HepG2 (cell line): ENCODE data around the gene ADM5. TPM values are rescaled to one million over a fixed set of nuclear protein-coding genes. Genes with fewer than 3 reads are reported as not detected.

ENCODE experiments used
- ATF7-NPFF ChIP-seq: sonication (generic); formaldehyde crosslinking; IDR thresholded peaks from 2 replicates; pipeline ENCODE4 v1.8.1; 2023; ENCODE audit warnings: mild to moderate bottlenecking, low read depth, missing genetic modification reagents, moderate library complexity
- BORCS8-MEF2B ChIP-seq: sonication (generic); formaldehyde crosslinking; IDR thresholded peaks from 2 replicates; pipeline ENCODE4 v1.8.0; 2022; ENCODE audit warnings: mild to moderate bottlenecking, missing genetic modification reagents
- BRD4 ChIP-seq: sonication (generic); formaldehyde crosslinking; IDR thresholded peaks from 2 replicates; pipeline ENCODE4 v1.4.0; 2020; ENCODE audit warnings: missing genetic modification reagents
- HOXA3 ChIP-seq: sonication (generic); formaldehyde crosslinking; IDR thresholded peaks from 2 replicates; pipeline ENCODE4 v1.5.0; 2020; ENCODE audit warnings: missing genetic modification reagents
- MED1 ChIP-seq: sonication (generic); formaldehyde crosslinking; IDR thresholded peaks from 2 replicates; pipeline ENCODE4 v1.4.0; 2020; ENCODE audit warnings: missing genetic modification reagents
- NFATC3 ChIP-seq: sonication (generic); formaldehyde crosslinking; IDR thresholded peaks from 2 replicates; pipeline ENCODE4 v1.5.1; 2020; ENCODE audit warnings: mild to moderate bottlenecking, missing genetic modification reagents
- NR2C2 ChIP-seq: sonication (generic); formaldehyde crosslinking; IDR thresholded peaks from 2 replicates; pipeline ENCODE4 v1.4.0; 2020; ENCODE audit warnings: missing genetic modification reagents, mild to moderate bottlenecking, moderate library complexity, borderline replicate concordance
- NRL ChIP-seq: sonication (generic); formaldehyde crosslinking; IDR thresholded peaks from 2 replicates; pipeline ENCODE4 v1.5.0; 2020; ENCODE audit warnings: missing genetic modification reagents, mild to moderate bottlenecking, moderate library complexity, borderline replicate concordance
- PBX3 ChIP-seq: sonication (generic); formaldehyde crosslinking; IDR thresholded peaks from 2 replicates; pipeline ENCODE4 v1.8.1; 2023; ENCODE audit warnings: missing genetic modification reagents, inconsistent platforms, borderline replicate concordance
- PRMT3 ChIP-seq: sonication (generic); formaldehyde crosslinking; IDR thresholded peaks from 2 replicates; pipeline ENCODE4 v1.8.1; 2022; ENCODE audit warnings: low read depth, mild to moderate bottlenecking, moderate library complexity, missing genetic modification reagents, borderline replicate concordance
- SOX6 ChIP-seq, 2 experiments: fragments of 450-650 bp in 1 of 2; sonication (generic) in 1 of 2; formaldehyde crosslinking in 1 of 2; IDR thresholded peaks; 2 replicates each; pipeline versions ENCODE4 v1.4.0 to v1.6.1; 2017 to 2020; ENCODE audit warnings: antibody characterized with exemption in 1 of 2, mild to moderate bottlenecking in 1 of 2, missing genetic modification reagents in 1 of 2
- SP1 ChIP-seq, 2 experiments: fragments of 450-650 bp in 1 of 2; sonication (generic) in 1 of 2; formaldehyde crosslinking in 1 of 2; IDR thresholded peaks; 2 replicates each; pipeline versions ENCODE4 v1.4.0 to v1.6.1; 2016 to 2020; ENCODE audit warnings: missing genetic modification reagents in 1 of 2
- SPEN ChIP-seq: sonication (generic); formaldehyde crosslinking; IDR thresholded peaks from 2 replicates; pipeline ENCODE4 v1.5.1; 2020; ENCODE audit warnings: low read depth, mild to moderate bottlenecking, missing genetic modification reagents
- TFDP1 ChIP-seq: IDR thresholded peaks from 2 replicates; pipeline ENCODE4 v1.6.1; 2016; ENCODE audit warnings: missing compliant biosample characterization, missing genetic modification reagents, borderline replicate concordance
- THAP7 ChIP-seq: sonication (generic); formaldehyde crosslinking; IDR thresholded peaks from 2 replicates; pipeline ENCODE4 v1.8.1; 2023; ENCODE audit warnings: mild to moderate bottlenecking, missing genetic modification reagents
- ZBTB10 ChIP-seq: sonication (generic); formaldehyde crosslinking; IDR thresholded peaks from 2 replicates; pipeline ENCODE4 v1.4.0; 2020; ENCODE audit warnings: missing genetic modification reagents, borderline replicate concordance
- ZBTB34 ChIP-seq: sonication (generic); formaldehyde crosslinking; IDR thresholded peaks from 2 replicates; pipeline ENCODE4 v1.8.0; 2022; ENCODE audit warnings: mild to moderate bottlenecking, missing genetic modification reagents
- ZNF292 ChIP-seq: sonication (generic); formaldehyde crosslinking; IDR thresholded peaks from 2 replicates; pipeline ENCODE4 v1.8.1; 2022; ENCODE audit warnings: mild to moderate bottlenecking, low read depth, missing genetic modification reagents, borderline replicate concordance
- ZNF605 ChIP-seq: sonication (generic); formaldehyde crosslinking; IDR thresholded peaks from 2 replicates; pipeline ENCODE4 v1.8.0; 2022; ENCODE audit warnings: mild to moderate bottlenecking, missing genetic modification reagents
- ZNF616 ChIP-seq: sonication (generic); formaldehyde crosslinking; IDR thresholded peaks from 2 replicates; pipeline ENCODE4 v1.5.0; 2020; ENCODE audit warnings: low read depth, mild to moderate bottlenecking, missing genetic modification reagents
- ZNF780A ChIP-seq: sonication (generic); formaldehyde crosslinking; IDR thresholded peaks from 2 replicates; pipeline ENCODE4 v1.8.0; 2022; ENCODE audit warnings: mild to moderate bottlenecking, missing genetic modification reagents, moderate library complexity
- polyA plus RNA-seq, 8 experiments: library from polyadenylated mRNA; depleted of rRNA in 3 of 8; stranded (reverse) in 7 of 8; unstranded in 1 of 8; fragments of >200 nt; fragmentation: Illumina TruSeq in 4 of 8; extraction: Trizol in 4 of 8; gene quantifications; 2 replicates each; pipeline versions ENCODE4 v1.2.1 to v1.2.3, GENCODE V29; 2011 to 2016; ENCODE audit warnings: low read depth in 4 of 8, missing spikeins in 1 of 8, mixed read lengths in 1 of 8; ENCODE audit not compliant: insufficient read depth in 1 of 8
- total RNA-seq, 5 experiments: library from RNA; depleted of rRNA; stranded (reverse); fragments of >200 nt; fragmentation: Illumina TruSeq; extraction: Trizol; gene quantifications; 2 replicates each; pipeline ENCODE4 v1.2.3, GENCODE V29; 2016; ENCODE audit warnings: low read depth in 1 of 5

The ADM5 gene
- total and polyA plus RNA-seq, 2 of the 13 experiments (the other 11 are each of a cell fraction or from before 2014, with no cell fraction given): 2.7 to 4.1 TPM

- no peak; the same call in 1 of the 2 replicates for TF ChIP-seq ZBTB10 (CRISPR knock-in tag)
- peak; percentile 82; the same call in 1 of the 2 replicates for TF ChIP-seq HOXA3 (CRISPR knock-in tag)
- no peak; the same call in 1 of the 2 replicates for TF ChIP-seq ATF7-NPFF
- no peak for TF ChIP-seq ZBTB34 (CRISPR knock-in tag)
- peak; percentile 79 for TF ChIP-seq MED1 (CRISPR knock-in tag)
- TF ChIP-seq ZNF616 (CRISPR knock-in tag): no peak
- no peak for TF ChIP-seq NRL (CRISPR knock-in tag)
- TF ChIP-seq SP1 (IDR thresholded peaks at IDR 0.05): no peak
- peak; percentile 84 for TF ChIP-seq SP1 (CRISPR knock-in tag; IDR thresholded peaks at IDR 0.05)
- TF ChIP-seq ZNF292: no peak
- TF ChIP-seq SPEN: peak; percentile 40
- no peak for TF ChIP-seq PBX3 (CRISPR knock-in tag)
- peak; percentile 40; the same call in 1 of the 2 replicates for TF ChIP-seq TFDP1
- no peak for TF ChIP-seq ZNF780A
- TF ChIP-seq THAP7: 0 out of 2 replicates have a peak, but pooled peaks have one; percentile 56
- TF ChIP-seq NR2C2 (CRISPR knock-in tag): peak; percentile 85
- TF ChIP-seq NFATC3 (CRISPR knock-in tag): no peak
- TF ChIP-seq PRMT3 (CRISPR knock-in tag): no peak
- TF ChIP-seq BORCS8-MEF2B (CRISPR knock-in tag): peak; percentile 32; the same call in 1 of the 2 replicates
- TF ChIP-seq BRD4: no peak
- TF ChIP-seq ZNF605 (CRISPR knock-in tag): peak; percentile 73; the same call in 1 of the 2 replicates
- TF ChIP-seq SOX6 (IDR thresholded peaks at IDR 0.05): no peak
- TF ChIP-seq SOX6 (CRISPR knock-in tag; IDR thresholded peaks at IDR 0.05): peak; percentile 47
Observed at GRCh38 chr19:49640113-49640898, 49.1 kb upstream of the ADM5 start, which contains the start of gene RRAS (continued).
